Panc1 (cell line): ENCODE measurements around the gene VEZT. TPM values are rescaled to one million over a fixed set of nuclear protein-coding genes. Genes with fewer than 3 reads are reported as not detected.

Experiments used
- ATAC-seq: fragments of 200-7000 bp; cut with Tn5 transposase; 2 replicates; pipeline ENCODE4 v1.9.1; 2020; ENCODE audit warnings: mild to moderate bottlenecking, moderate library complexity
- BruUV-seq: library from RNA; stranded (reverse); fragments of 400-500 nt; replicated peaks from 2 replicates; lab custom pipeline; 2021; lab: Mats Ljungman, UMichigan
- CTCF ChIA-PET: fragments of 300-600 bp; sonication (Branson Sonifier 250); formaldehyde crosslinking; loops from one replicate; lab custom pipeline; 2022; ENCODE audit warnings: antibody characterized with exemption; lab: Charles Lee
- POLR2A ChIA-PET: fragments of 300-600 bp; sonication (Branson Sonifier 250); formaldehyde crosslinking; loops from one replicate; lab custom pipeline; 2022; ENCODE audit warnings: antibody characterized with exemption; lab: Charles Lee
- DNase-seq: peaks from one replicate; pipeline ENCODE4 v3.0.0-alpha.2; 2010; ENCODE audit warnings: low read depth, low spot score
- H3K27ac ChIP-seq: 2 replicates; pipeline ENCODE4 v1.5.1; 2011; ENCODE audit warnings: mild to moderate bottlenecking, low read length, inconsistent platforms
- H3K27me3 ChIP-seq: fragments of 200-500 bp; sonication (Bioruptor generic); 2 replicates; pipeline ENCODE4 v1.6.0; 2014; ENCODE audit warnings: low read length, inconsistent platforms; ENCODE audit not compliant: control insufficient read depth, insufficient read depth
- H3K36me3 ChIP-seq: fragments of 200-500 bp; sonication (Bioruptor generic); 2 replicates; pipeline ENCODE4 v1.5.1; 2014; ENCODE audit warnings: inconsistent platforms, mild to moderate bottlenecking, low read length, moderate library complexity; ENCODE audit not compliant: control insufficient read depth, insufficient read depth
- H3K4me1 ChIP-seq: 2 replicates; pipeline ENCODE4 v1.5.1; 2011; ENCODE audit warnings: inconsistent platforms, mild to moderate bottlenecking, low read length, moderate library complexity; ENCODE audit not compliant: control insufficient read depth, insufficient read depth
- H3K4me3 ChIP-seq, 2 experiments: 2 replicates each; pipeline ENCODE4 v1.5.1; 2011 to 2012; ENCODE audit warnings: low read depth in 2 of 2, low read length in 2 of 2, mild to moderate bottlenecking in 2 of 2, inconsistent platforms in 1 of 2, moderate library complexity in 1 of 2
- H3K9me3 ChIP-seq: fragments of 200-500 bp; sonication (Bioruptor generic); 2 replicates; pipeline ENCODE4 v1.5.1; 2014; ENCODE audit warnings: low read depth, mild to moderate bottlenecking, inconsistent platforms, low read length, moderate library complexity; ENCODE audit not compliant: control insufficient read depth, insufficient read depth
- SIN3A ChIP-seq: IDR thresholded peaks from 2 replicates; pipeline ENCODE4 v1.6.1; 2012; ENCODE audit warnings: low read depth, mild to moderate bottlenecking, low read length, moderate library complexity, borderline replicate concordance; ENCODE audit not compliant: insufficient read depth
- TCF7L2 ChIP-seq: IDR thresholded peaks from 2 replicates; pipeline ENCODE4 v1.6.1; 2011; ENCODE audit warnings: mild to moderate bottlenecking, low read depth, low read length, inconsistent platforms
- in situ Hi-C: cut with HindIII; loops from 2 replicates; pipeline ENCODE4 v1.10.0; 2016; ENCODE audit warnings: low sequenced_read_pairs, low pct_unique_long_range_greater_than_20kb
- intact Hi-C: fragments of 100-400 bp; cut with micrococcal nuclease; formaldehyde crosslinking; loops from one replicate; pipeline ENCODE4 v1.10.0; 2022; ENCODE audit not compliant: unreplicated experiment
- total RNA-seq: library from RNA; stranded (reverse); gene quantifications from one replicate; pipeline ENCODE4 v1.2.1, GENCODE V29; 2021; ENCODE audit not compliant: unreplicated experiment
- TF ChIP-seq, protein P1 (sequence below): fragments of 450-650 bp; IDR thresholded peaks from 2 replicates; pipeline ENCODE4 v1.5.1; 2017; ENCODE audit warnings: mild to moderate bottlenecking
- TF ChIP-seq, protein P2 (sequence below), 2 experiments: IDR thresholded peaks; 2 replicates each; pipeline ENCODE4 v1.6.1; 2011 to 2012; ENCODE audit warnings: low read depth in 2 of 2, control low read depth in 1 of 2, low read length in 1 of 2, mild to moderate bottlenecking in 1 of 2, moderate library complexity in 1 of 2; ENCODE audit not compliant: insufficient read depth in 1 of 2

Gene VEZT
- total RNA-seq, 1 experiment from 2014 or later, result 70.6 TPM

DNA sequence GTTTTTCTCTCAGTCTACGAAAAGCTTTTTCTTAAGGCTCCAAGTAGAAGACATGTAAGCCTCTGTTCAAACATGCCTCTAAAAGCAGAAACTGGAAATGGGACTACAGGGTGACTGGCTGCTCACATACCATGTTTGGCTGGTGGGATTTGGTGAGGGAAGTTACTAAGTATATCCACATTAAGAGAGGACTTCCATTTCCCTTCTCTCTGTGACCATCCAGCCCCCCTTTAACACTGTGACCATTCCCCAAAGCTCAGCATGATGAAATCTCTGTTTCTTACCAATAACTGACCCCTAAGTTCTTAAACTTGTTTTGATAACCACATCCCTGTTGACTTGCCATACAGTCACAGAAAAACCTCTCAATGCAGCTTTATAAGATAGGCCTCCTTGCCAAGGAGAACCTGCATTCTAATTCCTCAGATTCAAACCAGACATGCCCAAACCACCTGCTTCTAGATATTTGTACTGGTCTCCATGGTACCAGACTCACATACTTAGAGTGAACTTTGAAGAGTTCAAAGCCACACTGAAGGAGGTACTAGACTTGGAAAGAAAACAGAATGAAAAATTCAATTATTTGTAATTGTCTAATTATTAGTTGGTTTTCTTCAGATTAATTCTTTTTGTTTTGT lies 102.2 kb downstream of the VEZT start:
- CTCF ChIA-PET, result interaction anchor here (0.5 kb wide), 1 partner anchor 178 kb away, joined by 7 read pairs; no protein-coding TSS in a partner anchor
- POLR2A ChIA-PET, result interaction anchor here (0.6 kb wide), 1 partner anchor 215 kb away, joined by 10 read pairs; no protein-coding TSS in a partner anchor
- ATAC-seq, result no peak
- peaks cover 14% of the 10 kb centered on the region; the same call in 1 of the 2 replicates for H3K4me1 ChIP-seq
- H3K9me3 ChIP-seq, result no peaks in the 10 kb centered on the region
- in situ Hi-C loops, result no loop called here
- BruUV-seq, result no TSS peak
- H3K27me3 ChIP-seq, result no peaks in the 10 kb centered on the region; the same call in 1 of the 2 replicates
- no peak for DNase-seq
- H3K36me3 ChIP-seq, result no peaks in the 10 kb centered on the region
- intact Hi-C loops, result loop anchor here (10.0 kb wide), 1 partner anchor 215 kb away; no protein-coding TSS in a partner anchor
- TF ChIP-seq, protein P1, sequence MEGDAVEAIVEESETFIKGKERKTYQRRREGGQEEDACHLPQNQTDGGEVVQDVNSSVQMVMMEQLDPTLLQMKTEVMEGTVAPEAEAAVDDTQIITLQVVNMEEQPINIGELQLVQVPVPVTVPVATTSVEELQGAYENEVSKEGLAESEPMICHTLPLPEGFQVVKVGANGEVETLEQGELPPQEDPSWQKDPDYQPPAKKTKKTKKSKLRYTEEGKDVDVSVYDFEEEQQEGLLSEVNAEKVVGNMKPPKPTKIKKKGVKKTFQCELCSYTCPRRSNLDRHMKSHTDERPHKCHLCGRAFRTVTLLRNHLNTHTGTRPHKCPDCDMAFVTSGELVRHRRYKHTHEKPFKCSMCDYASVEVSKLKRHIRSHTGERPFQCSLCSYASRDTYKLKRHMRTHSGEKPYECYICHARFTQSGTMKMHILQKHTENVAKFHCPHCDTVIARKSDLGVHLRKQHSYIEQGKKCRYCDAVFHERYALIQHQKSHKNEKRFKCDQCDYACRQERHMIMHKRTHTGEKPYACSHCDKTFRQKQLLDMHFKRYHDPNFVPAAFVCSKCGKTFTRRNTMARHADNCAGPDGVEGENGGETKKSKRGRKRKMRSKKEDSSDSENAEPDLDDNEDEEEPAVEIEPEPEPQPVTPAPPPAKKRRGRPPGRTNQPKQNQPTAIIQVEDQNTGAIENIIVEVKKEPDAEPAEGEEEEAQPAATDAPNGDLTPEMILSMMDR, result no peak
- no peak for TF ChIP-seq SIN3A
- TF ChIP-seq, protein P2, sequence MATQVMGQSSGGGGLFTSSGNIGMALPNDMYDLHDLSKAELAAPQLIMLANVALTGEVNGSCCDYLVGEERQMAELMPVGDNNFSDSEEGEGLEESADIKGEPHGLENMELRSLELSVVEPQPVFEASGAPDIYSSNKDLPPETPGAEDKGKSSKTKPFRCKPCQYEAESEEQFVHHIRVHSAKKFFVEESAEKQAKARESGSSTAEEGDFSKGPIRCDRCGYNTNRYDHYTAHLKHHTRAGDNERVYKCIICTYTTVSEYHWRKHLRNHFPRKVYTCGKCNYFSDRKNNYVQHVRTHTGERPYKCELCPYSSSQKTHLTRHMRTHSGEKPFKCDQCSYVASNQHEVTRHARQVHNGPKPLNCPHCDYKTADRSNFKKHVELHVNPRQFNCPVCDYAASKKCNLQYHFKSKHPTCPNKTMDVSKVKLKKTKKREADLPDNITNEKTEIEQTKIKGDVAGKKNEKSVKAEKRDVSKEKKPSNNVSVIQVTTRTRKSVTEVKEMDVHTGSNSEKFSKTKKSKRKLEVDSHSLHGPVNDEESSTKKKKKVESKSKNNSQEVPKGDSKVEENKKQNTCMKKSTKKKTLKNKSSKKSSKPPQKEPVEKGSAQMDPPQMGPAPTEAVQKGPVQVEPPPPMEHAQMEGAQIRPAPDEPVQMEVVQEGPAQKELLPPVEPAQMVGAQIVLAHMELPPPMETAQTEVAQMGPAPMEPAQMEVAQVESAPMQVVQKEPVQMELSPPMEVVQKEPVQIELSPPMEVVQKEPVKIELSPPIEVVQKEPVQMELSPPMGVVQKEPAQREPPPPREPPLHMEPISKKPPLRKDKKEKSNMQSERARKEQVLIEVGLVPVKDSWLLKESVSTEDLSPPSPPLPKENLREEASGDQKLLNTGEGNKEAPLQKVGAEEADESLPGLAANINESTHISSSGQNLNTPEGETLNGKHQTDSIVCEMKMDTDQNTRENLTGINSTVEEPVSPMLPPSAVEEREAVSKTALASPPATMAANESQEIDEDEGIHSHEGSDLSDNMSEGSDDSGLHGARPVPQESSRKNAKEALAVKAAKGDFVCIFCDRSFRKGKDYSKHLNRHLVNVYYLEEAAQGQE (IDR thresholded peaks at IDR 0.05; ENCODE audit: insufficient read depth in 1 of 2, low read depth in 2 of 2, low read length in 1 of 2), result no peak
- TF ChIP-seq TCF7L2, result no peak
- H3K27ac ChIP-seq, result peak overlapping the region; percentile 25
- no peak overlapping the region for H3K4me3 ChIP-seq

DNA sequence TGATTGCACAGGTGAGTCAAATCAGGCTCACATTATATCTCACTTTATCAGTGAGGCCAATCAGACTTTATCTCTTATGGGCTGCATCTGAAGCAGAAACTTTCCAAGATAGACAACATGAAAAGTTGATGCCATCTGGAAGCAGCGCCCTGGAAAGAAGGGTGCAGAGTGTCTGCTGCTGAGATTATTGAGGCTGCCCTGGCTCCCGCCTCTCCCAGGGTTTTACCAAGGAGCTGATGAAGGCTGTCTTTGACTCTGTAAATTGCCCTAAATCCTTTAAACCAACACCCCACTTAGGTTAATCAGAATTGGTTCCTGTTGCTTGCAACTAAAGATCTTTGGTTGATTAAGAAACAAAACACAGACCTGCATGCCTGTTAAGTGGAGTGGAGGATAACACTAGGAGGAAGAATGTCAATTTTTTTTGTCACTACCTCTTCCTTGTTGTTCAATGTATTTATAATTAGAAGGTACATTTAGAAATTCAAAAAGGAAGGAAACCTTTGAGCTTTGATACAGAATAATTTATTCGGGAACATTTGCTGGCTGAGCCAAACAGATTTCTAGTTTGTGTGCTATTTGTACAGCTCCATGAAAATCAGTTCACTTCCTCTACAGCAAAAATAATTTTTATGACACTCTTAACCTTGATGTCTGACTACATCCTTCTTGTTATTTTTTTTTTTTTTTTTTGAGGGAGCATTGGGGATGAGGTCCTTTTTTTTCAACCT lies 104.1 kb downstream of the VEZT start:
- Histone ChIP-seq H3K27me3 (no peaks in the 10 kb centered on the region), H3K36me3 (no peaks in the 10 kb centered on the region), H3K9me3 (no peaks in the 10 kb centered on the region), H3K27ac (no peak overlapping the region), H3K4me3 (no peak overlapping the region), H3K4me1 (peaks cover 16% of the 10 kb centered on the region; the same call in 1 of the 2 replicates)
- ATAC-seq, result no peak
- ChIA-PET POLR2A (interaction anchor here (0.6 to 0.7 kb wide), 2 partner anchors 40 to 204 kb away, joined by 3 to 4 read pairs; no protein-coding TSS in a partner anchor), CTCF (no interaction called here)
- in situ Hi-C loops (no loop called here), intact Hi-C loops (no loop called here)
- TF ChIP-seq, protein P2 (IDR thresholded peaks at IDR 0.05; ENCODE audit: insufficient read depth in 1 of 2, low read depth in 2 of 2, low read length in 1 of 2), result no peak
- BruUV-seq, result no TSS peak
- DNase-seq, result no peak
